Tibial nerve (tissue), 3 donors: ENCODE data around the gene SH3YL1.

Experiments
- CTCF ChIP-seq, 5 experiments: fragments of 200-600 bp in 3 of 5; fragments of 450-650 bp in 2 of 5; sonication (generic) in 3 of 5; IDR thresholded peaks; one replicate each; pipeline ENCODE4 v1.5.1; 2016 to 2019; ENCODE audit warnings: antibody characterized with exemption in 5 of 5, mild to moderate bottlenecking in 3 of 5, moderate library complexity in 2 of 5
- POLR2A ChIP-seq, 2 donors: fragments of 450-650 bp; IDR thresholded peaks; one replicate each; pipeline ENCODE4 v1.6.1; 2017; ENCODE audit warnings: antibody characterized with exemption in 2 of 2, mild to moderate bottlenecking in 2 of 2, moderate library complexity in 2 of 2

- TF ChIP-seq CTCF (IDR thresholded peaks at IDR 0.05) (no peak), POLR2A (IDR thresholded peaks at IDR 0.05) (no peak)
These were observed 4.9 kb downstream of the SH3YL1 start for GRCh38 chr2:258933-259332.
